ENCODE data around the gene ZSWIM1. TPM values are rescaled to one million over a fixed set of nuclear protein-coding genes. Genes with fewer than 3 reads are reported as not detected.
A peak's percentile ranks its signal among the peaks of the same experiment; 100 is the strongest.
"Not testable (repeated sequence)": the region's sequence is repeated elsewhere in the genome, so short reads cannot be mapped to it uniquely, and the experiment has no call there.

Gene ZSWIM1
- total RNA-seq, 1 donor from 2014 or later, result 7.2 TPM

GRCh38 chr20:45857114-45857881, 23.7 kb upstream of the ZSWIM1 start, which contains the start of the genes ACOT8 and ZSWIM3:
Gene ACOT8, minus strand, starts transcription at chr20:45857392. Its CDS starts 77 bp downstream, at chr20:45857315.
Gene ZSWIM3, plus strand, starts transcription at chr20:45857614. Its CDS starts 212 bp downstream, at chr20:45857826.
- ATAC-seq, result peak; percentile 98

- no peak for ATAC-seq
Measured at GRCh38 chr20:45857882-45858216, 23.2 kb upstream of the ZSWIM1 start.

DNA sequence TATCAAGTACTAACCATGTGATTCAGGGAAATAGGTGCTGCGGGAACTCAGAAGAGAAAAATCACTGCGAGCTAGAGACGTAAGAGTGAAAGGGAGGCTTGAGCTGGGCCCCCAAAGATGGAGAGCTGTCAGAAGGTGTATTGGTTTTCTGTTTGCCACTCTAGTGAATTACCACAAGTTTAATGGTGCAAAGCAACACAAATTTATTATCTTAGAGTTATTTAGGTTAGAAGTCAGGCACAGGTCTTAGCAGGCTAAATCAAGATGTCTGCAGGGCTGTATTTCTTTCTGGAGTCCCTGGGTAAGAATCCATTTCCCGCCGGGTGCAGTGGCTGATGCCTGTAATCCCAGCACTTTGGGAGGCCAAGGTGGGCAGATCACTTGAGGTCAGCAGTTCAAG, 21.1 kb upstream of the ZSWIM1 start:
- no peak for ATAC-seq

DNA sequence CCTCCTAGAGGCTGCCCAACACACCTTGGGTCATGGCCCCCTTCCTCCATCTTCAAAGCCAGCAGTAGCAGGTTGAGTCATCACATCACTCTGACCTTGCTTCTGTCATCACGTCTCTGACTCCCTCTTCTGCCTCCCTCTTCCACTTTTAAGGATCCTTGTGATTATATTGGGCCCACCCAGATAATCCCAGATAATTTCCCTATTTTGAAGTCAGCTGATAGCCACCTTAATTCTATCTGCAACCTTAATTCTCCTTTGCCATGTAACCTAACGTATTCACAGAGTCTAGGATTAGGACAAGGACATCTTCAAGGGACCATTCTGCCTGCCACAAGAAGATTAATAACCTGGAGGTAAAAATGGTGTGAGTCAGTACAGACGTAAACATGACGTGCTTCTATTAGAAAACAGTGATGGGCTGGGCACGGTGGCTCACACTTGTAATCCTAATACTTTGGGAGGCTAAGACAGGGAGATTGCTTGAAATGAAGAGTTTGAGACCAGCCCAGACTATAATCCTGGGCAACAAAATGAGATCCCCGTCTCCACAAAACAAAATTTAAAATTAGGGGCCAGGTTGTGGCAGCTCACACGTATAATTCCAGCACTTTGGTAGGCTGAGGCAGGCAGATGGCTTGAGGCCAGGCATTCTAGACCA, 20.3 kb upstream of the ZSWIM1 start:
- ATAC-seq, result no peak

- ATAC-seq, result no peak
Measured at GRCh38 chr20:45861221-45862075, 19.6 kb upstream of the ZSWIM1 start.

GRCh38 chr20:45863543-45864470, 17.2 kb upstream of the ZSWIM1 start:
- ATAC-seq, result peak; percentile 32

DNA sequence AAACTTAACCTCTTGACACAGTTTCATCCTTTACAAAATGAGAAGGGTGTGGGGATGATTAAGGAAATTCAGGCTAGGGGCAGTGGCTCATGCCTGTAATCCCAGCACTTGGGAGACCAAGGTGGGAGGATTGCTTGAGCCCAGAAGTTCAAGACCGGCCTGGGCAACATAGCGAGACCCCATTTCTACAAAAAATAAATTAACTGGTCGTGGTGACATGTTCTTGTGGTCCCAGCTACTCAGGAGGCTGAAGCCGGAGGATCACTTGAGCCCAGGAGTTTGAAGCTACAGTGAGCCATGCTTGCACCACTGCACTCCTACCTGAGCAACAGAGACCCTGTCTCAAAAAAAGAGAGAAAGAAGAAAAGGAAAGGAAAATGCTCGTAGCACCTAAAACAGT, 14.6 kb upstream of the ZSWIM1 start:
- ATAC-seq, result no peak

GRCh38 chr20:45867136-45867818, 13.8 kb upstream of the ZSWIM1 start:
- ATAC-seq, result no peak

GRCh38 chr20:45867819-45868176, 13.2 kb upstream of the ZSWIM1 start:
- no peak for ATAC-seq

- peak; percentile 90 for ATAC-seq
Measured at GRCh38 chr20:45872626-45873025, 8.4 kb upstream of the ZSWIM1 start.

- ATAC-seq, result peak; percentile 63
Measured at GRCh38 chr20:45873409-45874103, 7.5 kb upstream of the ZSWIM1 start.

DNA sequence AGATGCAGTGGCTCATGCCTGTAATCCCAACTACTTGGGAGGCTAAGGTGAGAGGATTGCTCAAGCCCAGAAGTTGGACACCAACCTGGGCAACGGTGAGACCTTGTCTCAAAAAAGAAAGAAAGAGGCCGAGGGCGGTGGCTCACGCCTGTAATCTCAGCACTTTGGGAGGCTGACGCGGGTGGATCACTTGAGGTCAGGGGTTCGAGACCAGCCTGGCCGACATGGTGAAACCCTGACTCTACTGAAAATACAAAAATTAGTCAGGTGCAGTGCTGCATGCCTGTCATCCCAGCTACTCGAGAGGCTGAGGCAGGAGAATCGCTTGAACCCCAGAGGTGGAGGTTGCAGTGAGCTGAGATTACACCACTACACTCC, 6.9 kb upstream of the ZSWIM1 start:
- ATAC-seq, result not testable (repeated sequence)

- ATAC-seq, result no peak
Measured at GRCh38 chr20:45874576-45874975, 6.5 kb upstream of the ZSWIM1 start.

- ATAC-seq, result no peak
Measured at GRCh38 chr20:45878076-45878761, 2.8 kb upstream of the ZSWIM1 start.

DNA sequence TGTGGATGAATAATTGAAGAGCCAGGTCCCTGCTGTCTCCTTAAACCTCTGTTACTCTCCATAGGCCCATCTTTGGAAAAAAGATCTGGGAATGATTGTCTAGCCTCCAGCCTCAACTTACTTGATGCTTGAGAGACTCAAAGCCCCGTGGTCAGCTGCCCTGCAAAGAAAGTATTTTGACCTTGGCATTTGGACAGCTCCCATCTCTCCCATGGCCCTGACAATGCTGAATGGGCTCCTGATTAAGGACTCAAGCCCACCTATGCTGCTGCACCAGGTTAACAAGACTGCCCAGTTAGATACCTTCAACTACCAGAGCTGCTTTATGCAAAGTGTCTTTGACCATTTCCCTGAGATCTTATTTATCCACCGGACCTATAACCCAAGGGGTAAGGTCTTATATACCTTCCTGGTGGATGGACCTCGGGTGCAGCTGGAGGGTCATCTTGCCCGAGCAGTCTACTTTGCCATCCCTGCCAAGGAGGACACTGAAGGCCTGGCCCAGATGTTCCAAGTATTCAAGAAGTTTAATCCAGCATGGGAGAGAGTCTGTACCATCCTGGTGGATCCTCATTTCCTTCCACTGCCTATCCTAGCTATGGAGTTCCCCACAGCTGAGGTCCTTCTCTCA, 1.6 kb downstream of the ZSWIM1 start:
- ATAC-seq, result no peak

DNA sequence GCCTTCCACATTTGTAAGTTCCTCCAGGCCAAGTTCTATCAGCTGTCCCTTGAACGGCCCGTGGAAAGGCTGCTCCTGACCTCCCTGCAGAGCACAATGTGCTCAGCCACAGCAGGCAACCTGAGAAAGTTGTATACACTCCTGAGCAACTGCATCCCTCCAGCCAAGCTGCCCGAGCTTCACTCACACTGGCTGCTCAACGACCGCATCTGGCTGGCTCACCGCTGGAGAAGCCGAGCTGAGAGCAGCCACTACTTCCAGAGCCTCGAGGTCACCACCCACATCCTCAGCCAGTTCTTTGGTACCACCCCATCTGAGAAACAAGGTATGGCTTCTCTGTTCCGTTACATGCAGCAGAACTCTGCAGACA, 2.1 kb downstream of the ZSWIM1 start:
- no peak for ATAC-seq

GRCh38 chr20:45886590-45887345, 5.7 kb downstream of the ZSWIM1 start:
- no peak for ATAC-seq

- ATAC-seq, result no peak
Measured at GRCh38 chr20:45887346-45887715, 6.3 kb downstream of the ZSWIM1 start, which contains the start of gene SPATA25. Gene SPATA25, minus strand, starts transcription at chr20:45887622. Its CDS starts 32 bp downstream, at chr20:45887590.

DNA sequence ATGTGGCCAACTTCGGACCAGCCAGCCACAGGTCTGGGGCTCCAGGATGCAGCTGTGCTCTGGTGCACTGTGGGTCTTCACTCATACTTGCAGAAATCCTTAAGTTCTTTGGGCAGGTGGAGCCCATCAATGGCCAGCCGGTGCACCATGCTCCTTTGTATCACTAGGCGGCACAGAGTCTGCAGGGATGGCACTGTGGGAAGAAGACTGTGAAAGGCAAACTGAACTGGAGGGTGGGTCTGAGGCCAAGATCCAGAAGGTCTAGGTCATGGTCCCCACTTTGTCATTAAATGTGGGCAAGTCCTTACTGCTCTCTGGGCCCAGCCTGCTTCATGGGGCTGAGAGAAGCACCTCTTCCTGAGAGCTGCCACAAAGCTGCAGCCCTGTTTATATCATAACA, 7.7 kb downstream of the ZSWIM1 start:
- ATAC-seq, result no peak
